HG03103 (cell line): ENCODE results near the gene NMNAT2.
"Not testable (repeated sequence)": the region's sequence is repeated elsewhere in the genome, so short reads cannot be mapped to it uniquely, and the experiment has no call there.

ENCODE experiments used
- ATAC-seq: cut with Tn5 transposase; IDR thresholded peaks from one replicate; pipeline ENCODE4 v1.9.1; 2021; ENCODE audit warnings: low read depth; ENCODE audit not compliant: unreplicated experiment

NMNAT2 gene

GRCh38 chr1:183273984-183274383 is 144.2 kb downstream of the NMNAT2 start:
- ATAC-seq: not testable (repeated sequence)

- ATAC-seq: no peak
Observed at GRCh38 chr1:183273300-183273699, 144.9 kb downstream of the NMNAT2 start.

GRCh38 chr1:183272390-183272848 is 145.8 kb downstream of the NMNAT2 start:
- no peak for ATAC-seq

GRCh38 chr1:183270541-183271141 is 147.5 kb downstream of the NMNAT2 start:
- ATAC-seq: no peak

- ATAC-seq: no peak
Observed at GRCh38 chr1:183267646-183268431, 150.3 kb downstream of the NMNAT2 start.

GRCh38 chr1:183263886-183264602 is 154.1 kb downstream of the NMNAT2 start:
- ATAC-seq: no peak

GRCh38 chr1:183262628-183263200 is 155.5 kb downstream of the NMNAT2 start:
- no peak for ATAC-seq

- ATAC-seq: no peak
Observed at GRCh38 chr1:183259924-183260323, 158.3 kb downstream of the NMNAT2 start.

GRCh38 chr1:183255073-183255472 is 163.1 kb downstream of the NMNAT2 start:
- ATAC-seq: no peak

- no peak for ATAC-seq
Observed at GRCh38 chr1:183251959-183252450, 166.2 kb downstream of the NMNAT2 start.

GRCh38 chr1:183251101-183251958 is 166.8 kb downstream of the NMNAT2 start:
- ATAC-seq: no peak

- ATAC-seq: no peak
Observed at GRCh38 chr1:183249941-183250452, 168.2 kb downstream of the NMNAT2 start.

- no peak for ATAC-seq
Observed at GRCh38 chr1:183248989-183249691, 169.0 kb downstream of the NMNAT2 start.

GRCh38 chr1:183247931-183248330 is 170.2 kb downstream of the NMNAT2 start:
- no peak for ATAC-seq

- ATAC-seq: no peak
Observed at GRCh38 chr1:183247484-183247883, 170.7 kb downstream of the NMNAT2 start.

- ATAC-seq: no peak
Observed at GRCh38 chr1:183247066-183247465, 171.1 kb downstream of the NMNAT2 start.

GRCh38 chr1:183246436-183246835 is 171.7 kb downstream of the NMNAT2 start:
- ATAC-seq: no peak

- no peak for ATAC-seq
Observed at GRCh38 chr1:183245357-183245756, 172.8 kb downstream of the NMNAT2 start.

GRCh38 chr1:183244466-183244865 is 173.7 kb downstream of the NMNAT2 start:
- ATAC-seq: no peak
